ENCODE results near the gene VAV2.

- TF ChIP-seq CTCF (IDR thresholded peaks at IDR 0.05; ENCODE audit: low read depth, low read length, missing input control) (no peak), REST (IDR thresholded peaks at IDR 0.05) (no peak), GABPA (IDR thresholded peaks at IDR 0.05 in 1 of 2, conservative IDR thresholded peaks at IDR 0.05 in 1 of 2) (no peak), JUND (IDR thresholded peaks at IDR 0.05) (no peak), SP1 (IDR thresholded peaks at IDR 0.05) (no peak), RAD21 (IDR thresholded peaks at IDR 0.05) (no peak), TAF1 (conservative IDR thresholded peaks at IDR 0.05) (no peak), YY1 (IDR thresholded peaks at IDR 0.05) (no peak), MAX (IDR thresholded peaks at IDR 0.05) (no peak), ZBTB33 (IDR thresholded peaks at IDR 0.05) (no peak), FOXA1 (IDR thresholded peaks at IDR 0.05) (no peak), EGR1 (IDR thresholded peaks at IDR 0.05; ENCODE audit: low read depth in 2 of 2) (no peak), NR2F2 (IDR thresholded peaks at IDR 0.05) (no peak)
These were observed 12.2 kb upstream of the VAV2 start for GRCh38 chr9:134004131-134004873.
